ENCODE results near the gene C17orf113.

DNA sequence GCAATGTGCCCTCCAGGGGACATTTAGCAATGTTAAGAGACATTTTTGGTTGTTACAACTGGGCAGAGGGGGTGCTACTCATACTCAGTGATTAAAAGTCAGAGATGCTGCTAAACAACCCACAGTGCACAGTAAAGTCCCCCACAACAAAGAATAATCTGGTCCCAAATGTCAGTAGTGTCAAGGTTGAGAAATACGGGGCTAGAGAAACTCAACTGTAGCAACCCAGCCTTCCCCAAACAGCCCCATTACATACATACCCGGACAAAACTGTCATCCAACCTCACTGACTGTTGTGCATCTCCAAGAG is 53.6 kb downstream of the C17orf113 start:
- TF ChIP-seq, protein P1, sequence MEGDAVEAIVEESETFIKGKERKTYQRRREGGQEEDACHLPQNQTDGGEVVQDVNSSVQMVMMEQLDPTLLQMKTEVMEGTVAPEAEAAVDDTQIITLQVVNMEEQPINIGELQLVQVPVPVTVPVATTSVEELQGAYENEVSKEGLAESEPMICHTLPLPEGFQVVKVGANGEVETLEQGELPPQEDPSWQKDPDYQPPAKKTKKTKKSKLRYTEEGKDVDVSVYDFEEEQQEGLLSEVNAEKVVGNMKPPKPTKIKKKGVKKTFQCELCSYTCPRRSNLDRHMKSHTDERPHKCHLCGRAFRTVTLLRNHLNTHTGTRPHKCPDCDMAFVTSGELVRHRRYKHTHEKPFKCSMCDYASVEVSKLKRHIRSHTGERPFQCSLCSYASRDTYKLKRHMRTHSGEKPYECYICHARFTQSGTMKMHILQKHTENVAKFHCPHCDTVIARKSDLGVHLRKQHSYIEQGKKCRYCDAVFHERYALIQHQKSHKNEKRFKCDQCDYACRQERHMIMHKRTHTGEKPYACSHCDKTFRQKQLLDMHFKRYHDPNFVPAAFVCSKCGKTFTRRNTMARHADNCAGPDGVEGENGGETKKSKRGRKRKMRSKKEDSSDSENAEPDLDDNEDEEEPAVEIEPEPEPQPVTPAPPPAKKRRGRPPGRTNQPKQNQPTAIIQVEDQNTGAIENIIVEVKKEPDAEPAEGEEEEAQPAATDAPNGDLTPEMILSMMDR (IDR thresholded peaks at IDR 0.05) = no peak
- TF ChIP-seq POLR2A (IDR thresholded peaks at IDR 0.05) = no peak

Data from esophagus squamous epithelium (tissue), 4 donors.